Mesothelial cell of epicardium (in vitro differentiated cells): ENCODE measurements around the gene DENND4A. TPM values are rescaled to one million over a fixed set of nuclear protein-coding genes. Genes with fewer than 3 reads are reported as not detected.
A peak's percentile ranks its signal among the peaks of the same experiment; 100 is the strongest.

ENCODE experiments used
- DNase-seq, 2 experiments: peaks; one replicate each; pipeline ENCODE4 v3.0.0; 2021; ENCODE audit warnings: low spot score in 2 of 2; ENCODE audit not compliant: unreplicated experiment in 2 of 2
- H3K27ac Mint-ChIP-seq: 2 replicates; pipeline ENCODE4 v1.8.0; 2021; ENCODE audit warnings: mixed read lengths
- H3K27me3 Mint-ChIP-seq: 2 replicates; pipeline ENCODE4 v1.8.0; 2021; ENCODE audit warnings: low read depth, mixed read lengths
- H3K36me3 Mint-ChIP-seq: 2 replicates; pipeline ENCODE4 v1.8.0; 2021; ENCODE audit warnings: mixed read lengths
- H3K4me1 Mint-ChIP-seq: 2 replicates; pipeline ENCODE4 v1.8.0; 2021; ENCODE audit warnings: mixed read lengths
- H3K4me3 Mint-ChIP-seq: 2 replicates; pipeline ENCODE4 v1.8.0; 2021; ENCODE audit warnings: mild to moderate bottlenecking, moderate library complexity, mixed read lengths
- H3K9me3 Mint-ChIP-seq: 2 replicates; pipeline ENCODE4 v1.8.0; 2021; ENCODE audit warnings: mixed read lengths
- CTCF ChIP-seq: fragments of 200-600 bp; sonication (generic); IDR thresholded peaks from one replicate; pipeline ENCODE4 v1.5.0; 2021; ENCODE audit warnings: antibody characterized with exemption; ENCODE audit not compliant: unreplicated experiment
- total RNA-seq: library from RNA; stranded (reverse); gene quantifications from 3 replicates; pipeline ENCODE4 v1.2.1, GENCODE V29; 2021

DENND4A gene
- total RNA-seq, 1 donor from 2014 or later, result 23.3 TPM

DNA sequence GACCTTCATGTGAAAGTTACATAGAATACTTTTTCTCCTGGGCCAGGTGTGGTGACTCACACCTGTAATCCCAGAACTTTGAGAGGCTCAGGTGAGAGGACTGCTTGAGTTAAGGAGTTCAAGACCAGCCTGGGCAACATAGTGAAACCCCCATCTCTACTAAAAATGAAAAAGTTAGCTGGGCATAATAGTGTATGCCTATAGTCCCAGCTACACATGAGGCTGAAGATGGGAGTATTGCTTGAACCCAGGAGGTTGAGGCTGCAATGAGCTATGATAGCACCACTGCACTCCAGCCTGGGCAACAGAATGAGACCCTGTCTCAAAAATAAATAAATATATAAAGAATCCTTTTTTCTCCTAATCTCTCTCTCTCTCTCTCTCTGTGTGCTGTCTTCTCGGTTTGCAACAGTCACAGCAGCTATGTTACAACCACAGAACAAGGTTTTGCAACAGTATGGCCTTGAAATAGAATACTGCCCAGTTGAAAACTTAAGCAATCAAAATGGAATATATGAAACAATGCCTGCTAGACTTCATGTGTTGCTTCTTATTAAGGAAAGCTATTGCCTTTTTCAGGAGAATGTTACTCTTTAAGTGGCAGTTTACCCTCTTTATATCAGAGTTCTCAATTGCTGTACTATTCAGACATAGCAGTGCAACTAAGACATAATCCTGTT lies 12.3 kb upstream of the DENND4A start:
- DNase-seq, result no peak
- Mint-ChIP-seq H3K27ac (no peak overlapping the region), H3K4me3 (no peak overlapping the region), H3K4me1 (peaks cover 19% of the 10 kb centered on the region), H3K9me3 (no peaks in the 10 kb centered on the region), H3K27me3 (no peaks in the 10 kb centered on the region), H3K36me3 (no peaks in the 10 kb centered on the region)
- TF ChIP-seq CTCF, result no peak

GRCh38 chr15:65801229-65801805 lies 9.2 kb upstream of the DENND4A start:
- Mint-ChIP-seq H3K4me1 (peaks cover 30% of the 10 kb centered on the region), H3K4me3 (no peak overlapping the region), H3K36me3 (no peaks in the 10 kb centered on the region), H3K9me3 (no peaks in the 10 kb centered on the region), H3K27me3 (no peaks in the 10 kb centered on the region), H3K27ac (no peak overlapping the region)
- no peak for TF ChIP-seq CTCF
- no peak for DNase-seq

- Mint-ChIP-seq H3K27ac (peak overlapping the region; percentile 41), H3K36me3 (no peaks in the 10 kb centered on the region), H3K4me3 (no peak overlapping the region), H3K27me3 (no peaks in the 10 kb centered on the region), H3K9me3 (no peaks in the 10 kb centered on the region), H3K4me1 (peaks cover 29% of the 10 kb centered on the region)
- DNase-seq, result no peak
- no peak for TF ChIP-seq CTCF
Measured at GRCh38 chr15:65796610-65797078, 4.6 kb upstream of the DENND4A start.

DNA sequence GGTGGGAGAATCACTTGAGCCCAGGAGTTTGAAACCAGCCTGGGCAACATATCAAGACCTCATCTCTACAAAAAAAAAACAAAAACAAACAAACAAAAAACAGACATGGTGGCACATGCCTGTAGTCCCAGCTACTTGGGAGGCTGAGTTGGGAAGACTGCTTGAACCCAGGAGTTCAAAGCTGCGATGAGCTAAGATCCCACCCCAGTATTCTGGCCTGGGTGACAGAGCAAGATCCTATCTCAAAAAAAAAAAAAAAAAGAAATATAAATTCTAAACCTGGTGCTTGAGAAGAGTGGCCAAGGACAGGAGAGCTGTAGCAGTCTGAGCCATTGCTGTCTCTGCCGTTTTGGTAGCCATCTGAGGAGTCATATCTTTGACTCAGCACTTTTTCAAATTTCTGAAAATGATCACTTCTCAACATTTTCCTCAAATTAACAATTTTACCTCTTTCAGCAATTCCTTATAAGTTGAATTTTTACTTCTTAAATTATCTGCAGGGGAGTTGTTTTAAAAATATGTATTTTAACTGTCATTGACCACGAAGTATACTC lies 3.6 kb upstream of the DENND4A start:
- DNase-seq, result no peak
- TF ChIP-seq CTCF, result no peak
- H3K9me3 Mint-ChIP-seq, result no peaks in the 10 kb centered on the region
- H3K4me3 Mint-ChIP-seq, result no peak overlapping the region
- H3K36me3 Mint-ChIP-seq, result no peaks in the 10 kb centered on the region
- H3K4me1 Mint-ChIP-seq, result peaks cover 26% of the 10 kb centered on the region
- H3K27ac Mint-ChIP-seq, result peak overlapping the region; percentile 41
- no peaks in the 10 kb centered on the region for H3K27me3 Mint-ChIP-seq

GRCh38 chr15:65793818-65794104 lies 1.7 kb upstream of the DENND4A start:
- no peak for DNase-seq
- peak overlapping the region; percentile 39 for H3K4me3 Mint-ChIP-seq
- peaks cover 31% of the 10 kb centered on the region for H3K4me1 Mint-ChIP-seq
- no peaks in the 10 kb centered on the region for H3K36me3 Mint-ChIP-seq
- H3K9me3 Mint-ChIP-seq, result no peaks in the 10 kb centered on the region
- no peaks in the 10 kb centered on the region for H3K27me3 Mint-ChIP-seq
- H3K27ac Mint-ChIP-seq, result peak overlapping the region; percentile 56
- no peak for TF ChIP-seq CTCF
